Mesothelial cell of epicardium (in vitro differentiated cells): ENCODE measurements around the gene TMEM38B. TPM values are rescaled to one million over a fixed set of nuclear protein-coding genes. Genes with fewer than 3 reads are reported as not detected.

ENCODE experiments used
- DNase-seq, 2 experiments: peaks; one replicate each; pipeline ENCODE4 v3.0.0; 2021; ENCODE audit warnings: low spot score in 2 of 2; ENCODE audit not compliant: unreplicated experiment in 2 of 2
- H3K27ac Mint-ChIP-seq: 2 replicates; pipeline ENCODE4 v1.8.0; 2021; ENCODE audit warnings: mixed read lengths
- H3K27me3 Mint-ChIP-seq: 2 replicates; pipeline ENCODE4 v1.8.0; 2021; ENCODE audit warnings: low read depth, mixed read lengths
- H3K36me3 Mint-ChIP-seq: 2 replicates; pipeline ENCODE4 v1.8.0; 2021; ENCODE audit warnings: mixed read lengths
- H3K4me1 Mint-ChIP-seq: 2 replicates; pipeline ENCODE4 v1.8.0; 2021; ENCODE audit warnings: mixed read lengths
- H3K4me3 Mint-ChIP-seq: 2 replicates; pipeline ENCODE4 v1.8.0; 2021; ENCODE audit warnings: mild to moderate bottlenecking, moderate library complexity, mixed read lengths
- H3K9me3 Mint-ChIP-seq: 2 replicates; pipeline ENCODE4 v1.8.0; 2021; ENCODE audit warnings: mixed read lengths
- CTCF ChIP-seq: fragments of 200-600 bp; sonication (generic); IDR thresholded peaks from one replicate; pipeline ENCODE4 v1.5.0; 2021; ENCODE audit warnings: antibody characterized with exemption; ENCODE audit not compliant: unreplicated experiment
- total RNA-seq: library from RNA; stranded (reverse); gene quantifications from 3 replicates; pipeline ENCODE4 v1.2.1, GENCODE V29; 2021

Gene TMEM38B
- total RNA-seq, 1 donor from 2014 or later = 14.1 TPM

GRCh38 chr9:105711867-105712266 is 17.5 kb downstream of the TMEM38B start:
- no peak for DNase-seq
- H3K4me1 Mint-ChIP-seq = no peaks in the 10 kb centered on the region
- H3K9me3 Mint-ChIP-seq = peaks cover 6% of the 10 kb centered on the region
- no peaks in the 10 kb centered on the region for H3K27me3 Mint-ChIP-seq
- H3K4me3 Mint-ChIP-seq = no peak overlapping the region
- no peak overlapping the region for H3K27ac Mint-ChIP-seq
- H3K36me3 Mint-ChIP-seq = peaks cover 13% of the 10 kb centered on the region
- no peak for TF ChIP-seq CTCF

GRCh38 chr9:105712297-105712696 is 18.0 kb downstream of the TMEM38B start:
- no peaks in the 10 kb centered on the region for H3K27me3 Mint-ChIP-seq
- peaks cover 13% of the 10 kb centered on the region for H3K36me3 Mint-ChIP-seq
- no peak for DNase-seq
- H3K4me3 Mint-ChIP-seq = no peak overlapping the region
- peaks cover 6% of the 10 kb centered on the region for H3K9me3 Mint-ChIP-seq
- TF ChIP-seq CTCF = no peak
- no peak overlapping the region for H3K27ac Mint-ChIP-seq
- no peaks in the 10 kb centered on the region for H3K4me1 Mint-ChIP-seq

GRCh38 chr9:105712773-105713172 is 18.4 kb downstream of the TMEM38B start:
- Mint-ChIP-seq H3K4me3 (no peak overlapping the region), H3K27me3 (no peaks in the 10 kb centered on the region), H3K36me3 (peaks cover 13% of the 10 kb centered on the region), H3K9me3 (peaks cover 6% of the 10 kb centered on the region), H3K27ac (no peak overlapping the region), H3K4me1 (no peaks in the 10 kb centered on the region)
- DNase-seq = no peak
- no peak for TF ChIP-seq CTCF

GRCh38 chr9:105713260-105714019 is 19.1 kb downstream of the TMEM38B start:
- no peaks in the 10 kb centered on the region for H3K4me1 Mint-ChIP-seq
- H3K4me3 Mint-ChIP-seq = no peak overlapping the region
- peaks cover 13% of the 10 kb centered on the region for H3K36me3 Mint-ChIP-seq
- H3K27ac Mint-ChIP-seq = no peak overlapping the region
- H3K9me3 Mint-ChIP-seq = peaks cover 6% of the 10 kb centered on the region
- no peak for DNase-seq
- TF ChIP-seq CTCF = no peak
- no peaks in the 10 kb centered on the region for H3K27me3 Mint-ChIP-seq

- no peaks in the 10 kb centered on the region for H3K27me3 Mint-ChIP-seq
- H3K36me3 Mint-ChIP-seq = peaks cover 13% of the 10 kb centered on the region
- no peak for TF ChIP-seq CTCF
- H3K4me1 Mint-ChIP-seq = no peaks in the 10 kb centered on the region
- H3K27ac Mint-ChIP-seq = no peak overlapping the region
- no peak for DNase-seq
- peaks cover 6% of the 10 kb centered on the region for H3K9me3 Mint-ChIP-seq
- no peak overlapping the region for H3K4me3 Mint-ChIP-seq
Measured at GRCh38 chr9:105714020-105714331, 19.6 kb downstream of the TMEM38B start.
